Measurements from ENCODE around the gene EFHD2.
A peak's percentile ranks its signal among the peaks of the same experiment; 100 is the strongest.
"Not testable (repeated sequence)": the region's sequence is repeated elsewhere in the genome, so short reads cannot be mapped to it uniquely, and the experiment has no call there.

Gene EFHD2

DNA sequence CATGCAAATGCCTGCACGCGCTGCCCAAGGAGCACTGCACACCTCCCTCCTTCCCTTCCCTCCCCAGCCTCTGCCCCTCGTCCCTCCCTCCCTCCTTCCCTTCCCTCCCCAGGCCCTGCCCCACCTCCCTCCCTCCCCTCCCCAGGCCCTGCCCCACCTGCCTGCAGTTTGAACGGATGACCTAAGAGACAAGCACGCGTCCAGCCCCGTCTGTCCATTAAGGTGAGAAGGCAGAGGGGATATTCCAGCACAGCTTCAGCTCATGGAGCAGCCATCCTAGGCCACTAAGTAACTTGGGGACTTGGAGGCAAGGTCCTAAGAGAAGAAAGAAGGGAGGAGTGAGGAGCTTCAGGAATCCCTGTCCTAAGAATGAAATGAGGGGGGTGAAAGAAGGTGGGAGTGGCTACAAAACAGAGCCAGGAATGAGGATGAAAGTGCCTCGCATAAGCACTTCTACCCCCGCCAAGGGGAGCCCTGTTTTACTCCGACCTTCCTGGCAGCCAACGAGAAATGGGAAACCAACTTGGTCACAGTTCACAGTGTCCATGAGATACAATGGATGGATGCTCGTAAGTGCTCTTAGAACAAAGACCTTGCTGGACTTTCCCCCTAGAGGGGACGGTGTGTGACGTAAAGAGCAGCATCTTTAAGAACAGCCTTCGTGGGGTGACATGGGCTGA, 21.3 kb upstream of the EFHD2 start:
- DNase-seq: no peak

DNA sequence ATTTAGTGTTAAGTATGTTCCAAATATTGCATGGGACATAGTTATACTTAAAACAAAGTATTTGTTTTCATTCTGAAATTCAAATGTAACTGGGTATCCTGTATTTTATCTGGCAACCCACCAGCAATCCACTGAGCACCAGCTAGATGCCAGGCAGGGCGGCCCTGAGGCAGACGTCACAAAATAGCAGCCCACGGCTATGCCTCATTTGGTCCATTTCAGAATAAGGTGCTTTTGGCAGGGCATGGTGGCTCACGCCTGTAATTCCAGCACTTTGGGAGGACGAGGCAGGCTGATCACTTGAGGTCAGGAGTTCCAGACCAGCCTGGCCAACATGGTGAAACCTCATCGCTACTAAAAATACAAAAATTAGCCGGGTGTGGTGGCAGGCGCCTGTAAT, 19.9 kb upstream of the EFHD2 start:
- not testable (repeated sequence) for DNase-seq

DNA sequence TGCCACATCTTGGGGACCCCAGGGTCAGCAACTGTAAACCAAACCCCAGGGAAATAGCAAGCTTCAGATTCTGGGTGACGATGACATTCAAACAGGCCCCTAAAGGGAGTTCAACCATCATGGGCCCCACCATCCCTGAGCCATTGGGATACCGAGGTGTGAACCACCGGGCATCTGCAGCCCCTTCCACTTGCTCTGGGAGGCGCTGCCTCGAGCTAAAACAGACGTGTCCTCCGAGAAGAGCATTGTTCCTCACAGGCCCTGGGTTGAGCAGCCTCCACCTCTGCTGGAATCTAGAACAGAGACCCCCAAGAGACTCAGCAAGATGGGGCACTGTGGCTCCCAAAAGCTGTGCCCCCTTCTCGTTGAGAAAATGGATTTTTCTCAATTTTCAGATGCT, 19.0 kb upstream of the EFHD2 start:
- DNase-seq: no peak

DNA sequence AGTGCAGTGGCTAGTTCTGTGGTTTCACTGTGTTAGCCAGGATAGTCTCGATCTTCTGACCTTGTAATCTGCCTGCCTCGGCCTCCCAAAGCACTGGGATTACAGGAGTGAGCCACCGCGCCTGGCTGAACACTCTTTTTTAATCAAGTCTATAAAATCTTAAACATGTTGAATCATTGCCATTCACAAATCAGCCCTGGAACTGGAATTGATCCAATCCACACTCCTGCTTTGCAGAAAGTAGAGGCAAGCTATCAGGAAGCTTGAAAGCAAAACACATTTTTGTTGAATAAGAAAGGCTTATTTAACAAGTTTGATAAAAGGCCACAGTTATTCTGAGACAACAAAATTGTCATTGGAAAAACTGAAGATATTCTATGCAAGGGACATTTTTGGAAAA, 18.3 kb upstream of the EFHD2 start:
- DNase-seq: no peak

DNA sequence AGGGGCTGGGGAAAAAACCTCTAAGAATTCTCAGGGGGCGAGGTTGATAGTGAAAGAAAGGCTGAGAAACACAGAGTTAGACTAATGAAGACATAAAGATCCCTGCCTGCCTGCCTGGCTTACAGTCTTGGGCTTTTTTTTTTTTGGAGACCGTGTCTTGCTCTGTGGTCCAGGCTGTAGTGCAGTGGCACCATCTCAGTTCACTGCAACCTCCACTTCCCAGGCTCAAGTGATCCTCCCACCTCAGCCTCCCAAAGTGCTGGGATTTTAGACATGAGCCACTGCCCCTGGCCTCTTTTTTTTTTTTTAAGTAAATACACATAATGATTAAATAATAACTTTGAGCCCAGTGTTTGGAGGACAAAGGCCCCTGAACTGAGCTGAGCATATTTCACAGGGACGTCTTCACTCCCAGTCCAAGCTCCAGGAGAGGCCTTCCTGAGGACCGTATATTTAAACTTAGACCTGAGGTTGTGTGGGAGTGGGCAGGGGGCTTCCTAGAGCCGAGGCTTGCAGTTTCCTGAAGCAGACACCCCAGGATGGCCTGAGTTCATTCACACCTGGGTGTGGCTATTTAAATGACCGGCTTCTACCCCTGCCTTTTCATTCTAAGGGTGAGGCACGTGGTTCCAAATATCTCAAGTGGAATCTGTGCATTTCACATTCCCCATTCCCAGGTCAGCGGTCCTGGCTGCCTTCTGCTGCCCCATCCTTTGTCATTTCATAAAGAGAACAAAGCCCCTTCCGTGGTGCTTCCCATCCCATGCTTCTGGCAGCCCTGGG, 16.0 kb upstream of the EFHD2 start:
- no peak for DNase-seq

GRCh38 chr1:15394258-15394690, 15.4 kb upstream of the EFHD2 start:
- no peak for DNase-seq

DNA sequence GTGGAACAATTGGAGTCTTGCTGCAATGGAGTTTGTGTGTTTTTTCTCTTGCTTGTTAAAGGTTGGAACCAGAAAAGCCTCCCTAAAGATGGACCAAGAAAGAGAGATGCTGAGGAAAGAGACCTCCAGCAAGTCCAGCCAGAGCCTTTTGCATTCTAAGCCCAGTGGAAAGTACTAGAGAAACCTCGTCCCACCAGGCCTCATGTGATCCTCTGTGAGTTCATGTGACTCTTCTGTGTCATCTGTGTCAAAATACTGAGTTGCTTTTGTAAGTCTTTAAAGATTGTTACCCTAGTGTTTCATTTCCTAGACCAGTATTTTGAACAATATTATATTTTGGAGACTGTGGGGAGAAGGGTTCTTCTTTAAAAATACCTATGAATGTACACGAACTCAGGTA, 12.5 kb upstream of the EFHD2 start:
- DNase-seq: peak; percentile 56

DNA sequence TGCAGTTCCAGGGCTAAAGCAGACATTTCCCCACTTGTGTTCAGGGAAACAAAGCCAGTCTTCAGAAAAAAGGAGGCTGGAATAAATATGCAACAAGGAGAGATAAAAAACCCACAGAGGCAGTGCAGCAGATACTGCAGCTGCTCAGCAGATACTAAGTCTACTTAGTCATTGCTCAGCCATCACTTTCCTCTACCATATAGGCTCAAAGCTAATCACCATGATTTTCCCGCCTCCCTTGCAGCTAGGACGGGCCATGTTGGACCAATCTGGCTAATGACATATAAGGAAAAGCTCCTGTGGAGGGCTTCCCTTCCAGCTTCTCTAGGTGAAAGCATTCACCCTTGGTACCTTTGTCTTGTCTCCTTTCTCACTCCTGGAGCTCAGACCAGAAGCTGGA, 10.0 kb upstream of the EFHD2 start:
- DNase-seq: no peak

DNA sequence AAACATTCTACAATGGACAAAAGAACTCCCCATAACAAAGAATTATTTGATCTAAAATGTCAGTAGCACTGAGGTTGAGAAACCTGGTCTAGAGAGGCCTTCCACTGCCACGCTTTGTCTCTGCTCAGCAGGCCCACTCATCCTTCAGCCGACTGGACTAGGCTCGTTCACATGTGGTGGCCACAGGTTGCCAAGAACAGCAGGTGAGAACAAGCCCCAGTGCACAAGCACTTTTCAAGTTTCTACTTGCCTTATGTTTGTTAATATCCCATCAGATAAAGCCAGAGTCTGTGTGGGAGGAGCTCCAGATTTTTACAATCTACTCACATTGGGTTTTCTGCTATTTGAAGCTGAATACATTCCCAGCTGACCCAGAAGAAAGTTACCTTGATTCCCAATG, 9.1 kb upstream of the EFHD2 start:
- DNase-seq: no peak

GRCh38 chr1:15401391-15402055, 8.2 kb upstream of the EFHD2 start:
- DNase-seq: no peak

GRCh38 chr1:15402809-15403450, 6.8 kb upstream of the EFHD2 start:
- no peak for DNase-seq

GRCh38 chr1:15403962-15404580, 5.6 kb upstream of the EFHD2 start:
- DNase-seq: no peak

GRCh38 chr1:15405106-15405850, 4.4 kb upstream of the EFHD2 start:
- DNase-seq: no peak

- DNase-seq: no peak
These were observed 2.8 kb upstream of the EFHD2 start for GRCh38 chr1:15406614-15407559.

DNA sequence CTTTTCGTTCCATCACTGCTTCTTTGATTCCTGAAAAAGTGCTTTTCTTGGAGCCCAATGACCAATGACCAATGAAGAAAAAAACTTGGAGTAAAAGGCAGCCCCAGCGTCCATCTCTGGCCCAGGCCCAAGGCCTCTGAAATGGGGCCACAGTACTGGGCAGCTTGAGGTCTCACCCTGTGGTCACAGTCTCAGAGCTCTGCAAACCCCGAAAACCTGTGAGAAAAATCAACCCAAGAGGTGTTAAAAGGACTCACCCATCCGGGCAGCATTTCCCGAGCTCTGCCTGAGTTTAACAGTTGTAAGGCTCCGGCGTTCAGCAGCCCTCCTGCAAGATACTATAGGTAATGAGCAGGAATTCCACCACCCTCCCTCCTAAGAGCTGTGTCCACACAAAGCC, 2.1 kb upstream of the EFHD2 start:
- DNase-seq: no peak

DNA sequence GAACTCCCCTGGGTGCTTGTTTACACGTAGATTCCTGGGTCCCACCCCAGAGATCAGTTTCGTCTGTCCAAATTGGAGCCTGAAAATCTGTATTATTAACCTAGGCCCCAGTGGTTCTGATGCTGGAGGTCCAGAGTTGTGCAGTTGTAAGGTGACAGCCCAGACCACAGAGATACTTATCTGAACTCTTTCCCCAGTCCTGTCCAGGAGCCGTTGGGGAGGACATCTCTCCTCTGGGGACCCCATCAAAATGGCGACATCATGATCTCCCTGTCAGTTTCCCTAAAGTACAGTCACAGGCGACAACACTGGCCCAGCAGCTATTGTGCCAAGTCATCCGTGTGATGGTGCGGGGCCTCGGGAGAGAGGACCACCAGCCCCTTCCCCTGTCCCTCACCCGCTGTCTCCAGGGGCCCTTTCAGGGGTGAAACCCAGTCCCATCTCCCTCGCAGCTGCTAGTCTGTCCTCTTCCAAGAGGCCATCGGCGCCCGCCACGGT, 749 bp upstream of the EFHD2 start:
- DNase-seq: no peak

GRCh38 chr1:15410223-15410883, 665 bp downstream of the EFHD2 start:
- DNase-seq: no peak

DNA sequence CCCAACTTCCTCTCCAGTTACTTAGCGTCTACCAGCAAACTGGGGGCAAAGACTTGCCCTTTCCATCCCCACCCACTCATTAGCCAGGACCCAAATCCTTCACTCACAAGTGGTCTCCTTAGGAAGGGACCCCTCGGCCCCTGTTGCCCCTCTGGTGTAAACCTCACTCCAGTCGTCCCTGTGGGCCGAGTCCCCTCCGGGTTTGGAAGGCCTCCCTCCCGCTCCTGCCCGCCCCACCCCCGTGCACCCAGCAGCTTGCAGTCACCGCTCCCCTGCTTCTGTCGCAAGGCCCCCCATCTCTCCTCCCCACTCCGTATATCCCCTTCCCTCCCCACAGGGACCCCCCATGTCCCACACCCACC, 1.2 kb downstream of the EFHD2 start:
- DNase-seq: no peak

GRCh38 chr1:15411593-15412137, 2.0 kb downstream of the EFHD2 start:
- peak; percentile 92 for DNase-seq

DNA sequence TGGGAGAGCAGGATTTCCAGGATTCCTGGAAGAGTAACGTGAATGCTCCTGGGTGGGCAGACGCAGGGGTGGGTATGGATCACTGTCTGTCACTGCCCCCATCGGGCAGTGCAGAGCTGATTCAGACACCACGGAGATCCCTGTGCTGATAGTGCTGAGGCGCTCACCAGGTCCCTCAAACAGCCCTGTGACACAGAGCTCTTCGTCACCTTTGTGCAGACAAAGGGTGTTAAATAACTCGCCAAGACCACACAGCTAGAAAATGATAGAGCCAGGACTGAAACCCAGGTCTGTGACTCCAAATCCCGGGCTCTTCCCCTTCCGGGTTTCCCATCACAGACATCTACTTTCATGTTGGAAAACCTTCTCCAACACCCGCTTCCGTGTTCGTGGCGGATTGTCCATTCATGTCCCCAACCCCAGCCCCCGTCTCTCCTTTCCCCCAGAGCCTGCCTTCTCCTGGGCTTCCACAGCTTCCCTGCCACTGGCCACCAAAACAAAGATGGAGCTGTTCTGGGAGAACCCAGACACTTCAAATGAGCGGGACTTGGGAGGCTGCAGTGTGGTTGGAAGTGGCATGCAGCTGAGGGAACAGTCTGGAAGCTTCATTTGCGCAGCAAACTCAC, 2.6 kb downstream of the EFHD2 start:
- DNase-seq: peak; percentile 46
